Measurements from ENCODE around the gene MPHOSPH8. TPM values are rescaled to one million over a fixed set of nuclear protein-coding genes. Genes with fewer than 3 reads are reported as not detected.
A peak's percentile ranks its signal among the peaks of the same experiment; 100 is the strongest.
"Not testable (repeated sequence)": the region's sequence is repeated elsewhere in the genome, so short reads cannot be mapped to it uniquely, and the experiment has no call there.

The MPHOSPH8 gene
- polyA plus RNA-seq, 4 donors, result 51.3 to 73.8 (median 63.8) TPM

DNA sequence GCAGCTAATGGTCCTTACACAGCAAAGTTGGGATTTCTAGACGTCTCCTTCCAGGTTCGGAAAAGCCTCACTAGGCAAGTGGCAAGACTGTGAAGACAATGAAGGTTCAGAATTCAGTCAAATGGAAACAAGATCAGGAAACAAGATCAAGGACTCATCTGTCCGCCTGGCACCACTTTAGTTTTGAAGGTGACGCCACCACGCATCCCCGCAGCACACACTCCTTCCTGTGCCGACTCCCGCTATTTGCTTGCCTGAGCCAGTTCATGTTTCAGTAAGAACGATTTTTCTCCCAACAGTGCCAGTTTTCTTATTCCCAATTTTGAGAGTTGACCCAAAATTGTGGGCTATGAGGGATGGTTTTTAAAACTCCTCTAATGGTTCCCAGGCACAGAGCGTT lies 41.4 kb downstream of the MPHOSPH8 start:
- DNase-seq (ENCODE audit: low read depth in 4 of 4, low spot score in 3 of 4), result no peak

GRCh38 chr13:19676168-19676567 lies 42.7 kb downstream of the MPHOSPH8 start:
- DNase-seq (ENCODE audit: low read depth in 4 of 4, low spot score in 3 of 4), result no peak

- DNase-seq (ENCODE audit: low read depth in 4 of 4, low spot score in 3 of 4), result no peak
These were observed 47.3 kb downstream of the MPHOSPH8 start for GRCh38 chr13:19680751-19681150.

- no peak for DNase-seq (ENCODE audit: low read depth in 4 of 4, low spot score in 3 of 4)
These were observed 48.1 kb downstream of the MPHOSPH8 start for GRCh38 chr13:19681517-19681916.

- DNase-seq (ENCODE audit: low read depth in 4 of 4, low spot score in 3 of 4), result peak in 2 of 4 donors; percentile 12 to 18
These were observed 51.6 kb downstream of the MPHOSPH8 start for GRCh38 chr13:19685034-19685433.

DNA sequence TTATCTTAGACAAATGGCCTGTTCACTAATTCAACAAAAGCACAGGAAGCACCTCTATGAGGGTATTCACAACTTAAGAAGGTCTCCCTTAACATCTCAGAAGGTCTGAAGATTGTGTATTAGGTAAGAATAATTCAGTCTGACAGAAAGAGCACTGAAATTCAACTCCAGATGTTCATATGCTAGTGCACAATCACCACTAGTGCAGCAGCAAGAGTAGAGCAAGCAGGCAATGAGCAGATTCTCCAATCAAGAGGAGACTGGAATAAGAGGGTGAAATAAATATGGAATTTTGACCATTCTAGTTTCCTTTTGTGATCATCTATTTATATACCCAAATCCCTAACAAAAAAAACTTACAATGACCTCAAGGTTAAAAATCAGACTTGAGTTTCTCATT lies 52.0 kb downstream of the MPHOSPH8 start:
- no peak for DNase-seq (ENCODE audit: low read depth in 4 of 4, low spot score in 3 of 4)

DNA sequence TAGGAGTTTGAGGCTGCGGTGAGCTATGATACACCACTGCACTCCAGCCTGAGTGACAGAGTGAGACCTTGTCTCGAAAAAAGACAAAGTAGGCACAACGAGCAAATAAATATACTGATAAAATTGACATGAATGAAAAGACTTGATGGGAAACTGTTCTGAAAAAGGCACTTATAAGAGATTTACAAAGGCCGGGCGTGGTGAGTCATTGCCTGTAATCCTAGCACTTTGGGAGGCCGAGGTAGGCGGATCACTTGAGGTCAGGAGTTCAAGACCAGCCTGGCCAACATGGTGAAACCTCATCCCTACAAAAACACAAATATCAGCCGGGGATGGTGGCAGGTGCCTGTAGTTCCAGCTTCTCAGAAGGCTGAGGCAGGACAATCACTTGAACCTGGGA lies 58.0 kb downstream of the MPHOSPH8 start:
- not testable (repeated sequence) for DNase-seq (ENCODE audit: low read depth in 4 of 4, low spot score in 3 of 4)

DNA sequence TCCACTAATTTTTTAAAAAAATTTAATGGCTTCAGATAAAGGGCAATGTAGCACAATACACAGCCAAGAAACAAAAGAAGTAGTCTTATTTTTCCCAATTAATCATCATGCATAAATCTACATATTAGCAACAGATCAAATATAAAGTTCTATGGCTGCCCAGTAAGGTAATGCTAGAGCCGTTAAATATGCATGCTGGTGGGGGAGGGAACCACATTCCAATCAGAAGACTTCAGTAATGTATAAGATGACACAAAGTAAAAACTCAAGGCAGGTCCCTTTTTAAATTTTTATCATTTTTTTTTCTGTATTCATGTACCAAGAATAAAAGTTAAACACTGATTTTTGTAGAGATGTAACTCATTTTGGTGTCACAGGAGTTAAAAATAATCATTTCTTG lies 62.0 kb downstream of the MPHOSPH8 start:
- DNase-seq (ENCODE audit: low read depth in 4 of 4, low spot score in 3 of 4), result no peak

GRCh38 chr13:19695829-19696228 lies 62.4 kb downstream of the MPHOSPH8 start:
- peak in 1 of 4 donors; percentile 3 for DNase-seq (ENCODE audit: low read depth in 4 of 4, low spot score in 3 of 4)

GRCh38 chr13:19700963-19701362 lies 67.5 kb downstream of the MPHOSPH8 start:
- not testable (repeated sequence) for DNase-seq (ENCODE audit: low read depth in 4 of 4, low spot score in 3 of 4)

DNA sequence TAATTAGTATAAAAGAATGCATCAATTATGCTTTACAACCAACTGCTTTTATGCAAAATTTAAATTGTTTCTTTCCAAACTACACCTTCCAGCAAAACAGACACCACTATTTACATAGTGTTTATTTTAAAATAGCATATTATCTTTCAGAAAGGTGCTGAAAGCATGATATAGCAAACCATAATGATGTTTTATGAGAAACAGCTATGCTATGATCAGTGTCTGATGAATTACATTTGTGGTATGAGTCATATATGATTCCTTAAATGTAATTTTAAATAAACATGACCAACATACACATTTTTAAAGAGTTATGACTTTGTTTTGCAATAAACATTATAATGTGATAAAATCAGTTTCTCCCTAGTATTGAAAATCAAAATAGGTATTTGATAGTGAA lies 68.2 kb downstream of the MPHOSPH8 start:
- not testable (repeated sequence) for DNase-seq (ENCODE audit: low read depth in 4 of 4, low spot score in 3 of 4)

DNA sequence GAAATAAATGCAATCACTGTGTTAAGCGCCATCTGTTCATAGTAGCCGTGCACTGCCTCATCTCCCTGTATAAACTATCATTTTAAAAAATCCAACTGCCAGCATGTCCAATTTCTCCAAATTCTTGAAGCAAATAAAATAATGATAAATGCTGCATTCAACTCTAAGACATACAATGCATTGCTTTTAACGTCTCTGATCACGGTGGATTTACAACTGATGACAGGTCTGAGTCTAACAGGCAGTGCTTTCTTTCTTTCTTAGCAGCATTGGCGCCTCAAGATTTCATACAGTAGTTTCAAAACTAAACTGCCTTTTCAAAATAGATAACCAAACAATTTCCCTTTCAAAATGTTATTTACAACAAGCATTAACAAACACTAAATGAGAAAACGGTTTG lies 70.8 kb downstream of the MPHOSPH8 start:
- not testable (repeated sequence) for DNase-seq (ENCODE audit: low read depth in 4 of 4, low spot score in 3 of 4)

DNA sequence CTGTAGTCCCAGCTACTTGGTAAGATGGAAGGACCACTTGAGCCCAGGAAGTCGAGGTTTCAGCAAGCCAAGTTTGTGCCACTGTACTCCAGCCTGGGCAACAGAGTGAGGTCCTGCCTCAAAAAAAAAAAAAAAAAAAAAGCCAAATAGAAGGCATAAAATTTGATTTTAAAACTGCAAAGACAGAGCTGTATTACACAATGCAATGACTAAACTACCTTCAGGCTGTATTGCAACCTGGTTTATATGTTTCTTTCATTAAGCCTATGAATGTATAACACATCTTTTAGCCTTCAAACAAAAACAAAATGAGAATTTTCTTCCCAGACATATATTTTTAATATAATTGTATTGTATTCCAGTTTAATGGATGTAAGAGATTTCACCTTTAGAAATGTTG lies 75.6 kb downstream of the MPHOSPH8 start:
- DNase-seq (ENCODE audit: low read depth in 4 of 4, low spot score in 3 of 4), result not testable (repeated sequence)

- DNase-seq (ENCODE audit: low read depth in 4 of 4, low spot score in 3 of 4), result not testable (repeated sequence)
These were observed 76.3 kb downstream of the MPHOSPH8 start for GRCh38 chr13:19709782-19710181.

DNA sequence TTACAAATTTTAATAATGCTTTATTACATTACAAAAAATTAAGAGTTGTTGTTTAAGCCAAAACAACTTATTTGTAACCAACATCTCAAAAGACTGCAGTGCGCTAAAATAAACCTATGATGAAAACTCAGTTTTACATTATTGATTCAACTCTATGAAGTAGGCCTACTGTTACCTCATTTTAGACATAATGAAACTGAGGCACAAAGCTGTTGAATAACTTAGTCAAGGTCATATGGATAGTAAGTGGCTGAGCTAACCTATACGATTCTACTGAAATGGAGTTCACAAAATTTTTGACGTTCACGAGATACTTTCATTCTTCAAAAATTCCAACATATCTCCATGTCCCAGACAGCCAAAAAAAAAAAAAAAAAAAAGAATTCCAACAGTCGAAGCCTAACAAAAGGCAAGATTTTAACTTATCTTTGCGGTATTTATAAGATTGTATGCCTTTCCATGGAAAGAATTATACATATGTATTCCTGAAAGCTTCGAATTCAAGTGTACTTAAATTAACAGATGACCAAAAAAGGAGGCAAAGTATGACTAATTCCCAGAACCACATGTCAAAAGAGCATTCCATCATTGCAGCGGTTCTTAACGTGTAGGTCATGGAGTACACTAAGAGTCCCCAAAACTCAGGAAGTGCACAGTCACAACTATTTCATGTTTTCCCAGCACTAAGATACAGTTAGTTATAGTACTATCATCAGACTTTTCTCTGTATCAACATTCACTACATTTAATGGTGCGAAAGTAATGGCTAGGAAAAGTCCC lies 79.9 kb downstream of the MPHOSPH8 start:
- DNase-seq (ENCODE audit: low read depth in 4 of 4, low spot score in 3 of 4), result no peak

DNA sequence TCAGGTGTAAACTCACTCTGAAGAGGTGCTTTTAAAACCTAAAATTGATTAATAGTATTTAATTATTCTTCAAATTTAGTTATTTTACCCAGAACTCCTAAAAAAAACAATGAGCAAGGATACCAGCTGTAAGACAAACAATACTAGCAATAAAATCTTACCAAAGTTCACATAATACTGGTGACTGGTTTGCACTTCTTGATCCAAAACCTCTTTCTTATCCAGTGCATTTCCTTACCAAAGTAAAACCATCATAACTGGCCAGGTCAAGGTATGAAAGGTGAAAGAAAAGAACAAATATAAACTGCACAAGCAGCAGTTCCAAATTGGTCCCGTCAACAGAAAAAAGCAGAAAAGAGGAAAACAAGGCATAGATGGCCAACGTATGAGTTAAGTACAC lies 86.6 kb downstream of the MPHOSPH8 start:
- DNase-seq (ENCODE audit: low read depth in 4 of 4, low spot score in 3 of 4), result no peak

Other genes starting within 250 kb of the MPHOSPH8 start
- gene TPTE2, start 72.1 kb upstream of the MPHOSPH8 start, polyA plus RNA-seq (ENCODE audit: insufficient read length in 4 of 4), result under 1 TPM; 0.18 to 0.62 (median 0.52) TPM
- gene PSPC1, start 149.3 kb downstream of the MPHOSPH8 start, polyA plus RNA-seq (ENCODE audit: insufficient read length in 4 of 4), result 10 to 100 TPM; 62.0 to 87.3 (median 79.3) TPM
- gene ZMYM5, start 230.0 kb downstream of the MPHOSPH8 start, polyA plus RNA-seq (ENCODE audit: insufficient read length in 4 of 4), result 10 to 100 TPM; 18.6 to 28.0 (median 24.9) TPM

Data from left renal pelvis (tissue), 4 donors.